DMS153 (cell line): ENCODE measurements around the gene SASH1.

Experiments
- DNase-seq: peaks from one replicate; lab custom pipeline; 2025; lab: John Stamatoyannopoulos, UW

Gene SASH1

DNA sequence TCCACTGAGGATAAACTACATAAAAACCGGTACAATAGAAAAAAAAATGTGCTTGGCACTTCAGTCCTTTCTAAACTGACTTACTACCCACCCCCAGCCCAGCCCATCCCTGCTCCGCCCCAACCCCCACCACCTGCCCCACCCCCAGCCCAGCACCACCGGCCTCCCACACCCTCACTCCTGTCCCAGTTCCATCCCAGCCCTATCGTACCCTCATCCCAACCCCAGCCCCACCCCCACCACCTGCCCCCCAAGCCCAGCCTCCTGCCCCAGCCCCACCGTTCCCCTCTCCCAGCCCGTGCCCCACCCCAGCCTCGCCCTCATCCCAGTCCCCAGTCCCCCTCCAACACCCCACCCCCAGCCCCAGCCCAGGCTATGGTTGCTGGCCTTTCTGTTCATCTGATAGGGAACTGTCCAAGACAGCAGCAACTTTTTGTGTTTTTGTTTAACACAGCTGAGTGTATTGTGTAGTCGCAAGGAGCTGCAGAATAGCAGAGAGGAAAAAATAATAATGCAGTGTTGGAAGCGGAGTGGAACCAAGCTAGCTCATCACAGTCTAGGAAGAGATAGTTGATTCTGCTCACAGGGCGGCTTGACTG lies 61.9 kb downstream of the SASH1 start:
- no peak for DNase-seq

DNA sequence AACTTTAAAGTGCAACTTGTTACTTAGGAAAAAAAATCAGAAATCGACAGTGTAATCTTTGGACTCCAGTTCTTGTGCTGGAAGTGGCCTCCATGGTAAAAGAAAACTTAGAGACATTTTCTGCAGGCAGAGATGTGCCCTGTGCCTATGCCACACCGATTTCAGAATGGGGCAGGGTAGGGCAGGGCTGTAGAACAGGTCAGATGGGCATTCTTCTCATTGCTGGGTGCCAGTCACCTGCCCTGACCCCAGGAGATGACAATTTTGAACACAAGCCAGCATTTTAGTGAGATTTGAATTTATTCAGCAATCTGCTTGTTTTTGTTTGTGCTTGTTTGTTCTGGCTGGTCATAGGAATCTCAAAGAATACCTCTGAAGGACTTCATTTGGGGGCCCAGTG lies 63.3 kb downstream of the SASH1 start:
- no peak for DNase-seq

DNA sequence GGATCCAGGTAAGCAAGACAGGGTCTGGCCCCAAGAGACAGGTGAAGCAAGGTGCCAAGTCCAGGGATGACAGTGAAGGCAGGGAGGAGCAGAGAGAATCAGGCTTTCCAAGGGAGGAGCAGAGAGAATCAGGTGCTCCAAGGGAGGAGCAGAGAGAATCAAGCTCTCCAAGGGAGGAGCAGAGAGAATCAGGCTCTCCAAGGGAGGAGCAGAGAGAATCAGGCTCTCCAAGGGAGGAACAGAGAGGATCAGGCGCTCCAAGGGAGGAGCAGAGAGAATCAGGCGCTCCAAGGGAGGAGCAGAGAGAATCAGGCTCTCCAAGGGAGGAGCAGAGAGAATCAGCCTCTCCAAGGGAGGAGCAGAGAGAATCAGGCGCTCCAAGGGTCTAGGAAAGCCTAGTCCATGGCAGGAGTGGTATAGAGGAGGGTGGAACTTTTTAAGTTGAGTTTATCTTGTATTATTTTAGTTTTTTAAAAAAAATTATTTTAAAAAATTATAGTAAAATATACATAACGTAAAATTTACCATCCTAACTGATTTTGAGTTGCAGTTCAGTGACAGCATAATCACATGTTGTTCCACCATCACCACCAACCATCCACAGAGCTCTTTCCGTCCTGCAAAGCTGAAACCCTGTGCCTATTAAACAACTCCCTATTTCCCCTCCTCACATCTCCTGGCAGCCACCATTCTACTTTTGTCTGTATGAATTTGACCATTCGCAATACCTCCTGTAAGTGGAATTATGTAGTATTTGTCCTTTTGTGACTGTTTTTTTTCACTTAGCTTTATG lies 64.1 kb downstream of the SASH1 start:
- no peak for DNase-seq

GRCh38 chr6:148407372-148407771 lies 64.7 kb downstream of the SASH1 start:
- DNase-seq, result no peak

GRCh38 chr6:148413321-148414091 lies 70.9 kb downstream of the SASH1 start:
- DNase-seq, result no peak

- DNase-seq, result no peak
These were observed 71.5 kb downstream of the SASH1 start for GRCh38 chr6:148414092-148414489.

DNA sequence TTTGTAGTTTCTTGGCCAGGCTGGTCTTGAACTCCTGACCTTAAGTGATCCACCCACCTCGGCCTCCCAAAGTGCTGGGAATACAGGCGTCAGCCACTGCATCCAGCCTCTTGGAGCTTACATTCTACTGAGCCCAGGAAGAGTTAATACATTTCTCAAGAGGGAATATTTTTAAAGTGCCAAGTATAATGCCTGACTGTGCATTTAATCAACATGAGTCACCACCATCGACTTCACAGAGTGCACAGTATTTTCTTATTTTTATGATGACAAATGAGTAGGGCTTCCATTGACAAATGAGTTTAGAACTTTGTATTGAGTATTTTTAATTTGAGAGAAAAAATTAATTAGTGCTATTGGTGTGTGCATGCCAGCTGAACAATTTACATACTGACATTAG lies 72.2 kb downstream of the SASH1 start:
- no peak for DNase-seq

DNA sequence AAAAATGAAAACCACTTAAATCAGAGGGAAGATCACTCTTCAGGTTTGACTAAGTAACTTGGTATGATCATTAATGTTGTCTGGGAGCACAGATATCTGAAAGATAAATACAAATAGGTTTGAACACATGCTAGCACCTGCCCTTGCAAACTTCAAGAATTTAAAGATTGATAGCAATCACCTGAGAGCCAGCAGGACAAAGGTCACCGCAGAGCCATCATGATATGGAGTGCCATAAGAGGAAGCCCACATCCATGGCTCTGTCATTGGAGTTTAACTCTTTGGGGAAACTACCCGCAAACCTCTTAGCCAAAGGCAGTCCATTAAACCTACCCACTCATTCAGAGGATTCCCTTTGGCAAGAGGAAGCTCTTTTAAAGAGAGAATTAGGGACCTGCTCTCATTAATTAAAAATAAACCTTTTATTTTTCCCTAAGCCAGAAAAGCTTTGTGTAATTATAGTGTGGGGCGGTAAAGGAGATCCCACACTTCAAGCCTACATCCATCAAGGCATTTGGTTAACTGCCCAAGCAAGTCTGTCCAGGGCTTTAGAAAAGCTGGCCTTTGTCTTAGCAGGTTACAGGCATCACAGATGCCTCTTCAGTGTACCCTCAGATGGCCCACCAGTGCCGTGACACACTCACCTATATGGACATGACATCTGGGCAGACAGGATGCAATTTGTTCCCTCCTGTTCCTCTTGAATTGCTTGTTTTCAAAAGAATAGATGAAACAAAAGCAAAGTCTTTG lies 73.0 kb downstream of the SASH1 start:
- no peak for DNase-seq

- DNase-seq, result no peak
These were observed 73.8 kb downstream of the SASH1 start for GRCh38 chr6:148416330-148416965.

- no peak for DNase-seq
These were observed 74.4 kb downstream of the SASH1 start for GRCh38 chr6:148417045-148417444.

GRCh38 chr6:148419430-148419829 lies 76.8 kb downstream of the SASH1 start:
- DNase-seq, result no peak

GRCh38 chr6:148422085-148422484 lies 79.4 kb downstream of the SASH1 start:
- DNase-seq, result no peak

GRCh38 chr6:148423133-148423532 lies 80.5 kb downstream of the SASH1 start:
- no peak for DNase-seq

DNA sequence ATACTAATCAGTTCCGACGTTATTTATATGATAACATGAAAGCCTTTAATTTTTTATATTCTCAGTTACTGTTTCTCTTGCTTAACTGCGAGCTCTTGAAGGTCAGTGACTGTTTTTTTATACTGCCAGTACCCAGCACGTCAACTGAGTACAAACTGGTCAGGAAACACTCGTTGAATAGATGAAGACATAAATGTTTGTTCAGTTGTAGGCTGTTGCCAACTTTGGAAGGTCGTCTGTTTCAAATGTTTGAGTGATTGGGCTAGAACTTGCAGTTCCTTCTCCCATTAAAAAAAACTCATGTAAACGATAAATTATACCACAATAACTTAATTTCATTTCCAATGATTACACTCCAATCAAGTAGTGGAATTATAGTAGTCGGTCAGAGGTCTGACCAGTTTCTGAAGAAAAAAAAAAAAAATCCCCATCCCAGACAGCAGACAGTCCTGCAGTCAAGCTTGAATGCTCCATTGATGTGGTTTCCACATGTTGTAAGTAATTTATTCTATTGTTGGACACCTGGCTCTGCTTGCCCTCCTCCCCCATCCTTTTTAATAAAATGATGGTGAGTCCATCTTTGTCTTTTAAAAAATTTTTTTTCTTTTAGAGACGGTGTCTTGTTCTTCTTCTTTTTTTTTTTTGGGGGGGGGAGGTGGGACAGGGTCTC lies 81.1 kb downstream of the SASH1 start:
- peak; percentile 49 for DNase-seq

- no peak for DNase-seq
These were observed 82.8 kb downstream of the SASH1 start for GRCh38 chr6:148425443-148425842.

- DNase-seq, result no peak
These were observed 83.8 kb downstream of the SASH1 start for GRCh38 chr6:148426317-148426977.

DNA sequence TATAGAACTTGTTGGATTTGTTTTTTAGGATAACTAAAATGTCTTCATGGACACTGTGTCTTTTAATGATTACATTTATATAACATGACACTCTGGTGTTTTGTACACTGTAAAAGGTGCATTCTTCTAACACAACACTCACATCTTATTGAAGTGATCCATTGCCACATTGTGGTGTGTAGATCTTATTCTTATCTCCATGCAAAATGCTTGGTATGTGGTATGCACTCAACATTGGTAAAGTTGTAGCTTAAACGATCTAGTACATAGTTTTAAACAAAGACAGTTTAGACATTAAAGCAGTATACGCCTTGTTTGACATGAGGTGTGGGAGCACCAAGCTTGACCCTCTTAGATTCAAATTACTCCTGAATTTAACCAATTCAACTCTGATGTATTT lies 84.7 kb downstream of the SASH1 start:
- DNase-seq, result no peak

DNA sequence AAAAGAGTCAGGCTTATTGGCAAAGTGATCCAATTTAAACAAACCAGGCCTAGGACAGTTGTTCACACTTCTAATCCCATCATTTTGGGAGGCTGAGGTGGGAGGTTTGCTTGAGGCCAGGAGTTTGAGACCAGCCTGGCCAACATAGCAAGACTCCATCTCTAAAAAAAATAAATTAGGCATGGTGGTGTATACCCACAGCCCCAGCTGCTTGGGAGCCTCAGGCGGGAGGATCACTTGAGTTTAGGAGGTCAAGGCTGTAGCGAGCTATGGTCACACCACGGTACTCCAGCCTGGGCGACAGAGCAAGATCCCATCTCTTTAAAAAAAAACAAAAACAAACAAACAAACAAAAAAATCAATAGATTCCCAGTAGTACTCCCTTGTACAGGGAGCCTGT lies 86.8 kb downstream of the SASH1 start:
- DNase-seq, result no peak

DNA sequence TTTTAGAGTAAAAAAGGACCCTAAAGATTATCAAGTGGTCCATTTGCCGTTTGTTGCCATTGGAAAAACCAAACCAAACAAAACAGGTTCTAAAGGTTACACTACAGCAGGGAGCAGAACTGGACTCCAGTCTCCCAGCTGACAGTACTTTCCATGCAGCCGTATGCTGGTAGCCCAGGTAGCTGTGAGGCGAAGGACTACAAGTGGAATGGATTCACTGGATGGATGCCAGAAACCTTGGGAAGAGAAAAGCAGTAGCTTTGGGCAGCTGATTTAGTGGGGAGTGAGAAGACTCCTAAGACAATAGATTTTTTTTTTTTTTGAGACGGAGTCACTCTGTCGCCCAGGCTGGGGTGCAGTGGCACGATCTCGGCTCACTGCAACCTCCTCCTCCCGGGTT lies 88.3 kb downstream of the SASH1 start:
- DNase-seq, result peak; percentile 16

- DNase-seq, result no peak
These were observed 88.8 kb downstream of the SASH1 start for GRCh38 chr6:148431413-148431812.

- DNase-seq, result no peak
These were observed 89.2 kb downstream of the SASH1 start for GRCh38 chr6:148431840-148432239.
